Activated CD4-positive, alpha-beta memory T cell treated with anti-CD3 and anti-CD28 coated beads for 36 hours (primary cell): Measurements from ENCODE around the gene ADARB1. TPM values are rescaled to one million over a fixed set of nuclear protein-coding genes. Genes with fewer than 3 reads are reported as not detected.

Experiments
- CTCF ChIA-PET: fragments of 350-600 bp; sonication (Branson Sonifier 250); formaldehyde crosslinking; loops from one replicate; lab custom pipeline; 2021; ENCODE audit warnings: antibody characterized with exemption, inconsistent platforms; lab: Charles Lee
- POLR2A ChIA-PET: fragments of 350-600 bp; sonication (Branson Sonifier 250); formaldehyde crosslinking; loops from one replicate; lab custom pipeline; 2021; ENCODE audit warnings: antibody characterized with exemption; lab: Charles Lee
- DNase-seq: peaks from one replicate; pipeline ENCODE4 v3.0.0-alpha.2; 2020
- H3K27ac Mint-ChIP-seq: one replicate; pipeline ENCODE4 v1.8.0; 2021; ENCODE audit warnings: mixed read lengths
- H3K27me3 Mint-ChIP-seq: one replicate; pipeline ENCODE4 v1.8.0; 2021; ENCODE audit warnings: mixed read lengths
- H3K36me3 Mint-ChIP-seq: one replicate; pipeline ENCODE4 v1.8.0; 2021; ENCODE audit warnings: mixed read lengths
- H3K4me1 Mint-ChIP-seq: one replicate; pipeline ENCODE4 v1.8.0; 2021; ENCODE audit warnings: low read depth, mixed read lengths
- H3K4me3 Mint-ChIP-seq: one replicate; pipeline ENCODE4 v1.8.0; 2021; ENCODE audit warnings: mild to moderate bottlenecking, mixed read lengths
- H3K9me3 Mint-ChIP-seq: one replicate; pipeline ENCODE4 v1.8.0; 2021; ENCODE audit warnings: mixed read lengths
- intact Hi-C: fragments of 100-400 bp; cut with micrococcal nuclease; formaldehyde crosslinking; loops from one replicate; pipeline ENCODE4 v1.15.1; 2023
- total RNA-seq, 2 experiments: library from RNA; stranded (reverse); gene quantifications; one replicate each; pipeline ENCODE4 v1.2.3, GENCODE V29; 2021

Gene ADARB1
- total RNA-seq, 2 experiments from 2014 or later: 37.6 to 40.6 TPM

DNA sequence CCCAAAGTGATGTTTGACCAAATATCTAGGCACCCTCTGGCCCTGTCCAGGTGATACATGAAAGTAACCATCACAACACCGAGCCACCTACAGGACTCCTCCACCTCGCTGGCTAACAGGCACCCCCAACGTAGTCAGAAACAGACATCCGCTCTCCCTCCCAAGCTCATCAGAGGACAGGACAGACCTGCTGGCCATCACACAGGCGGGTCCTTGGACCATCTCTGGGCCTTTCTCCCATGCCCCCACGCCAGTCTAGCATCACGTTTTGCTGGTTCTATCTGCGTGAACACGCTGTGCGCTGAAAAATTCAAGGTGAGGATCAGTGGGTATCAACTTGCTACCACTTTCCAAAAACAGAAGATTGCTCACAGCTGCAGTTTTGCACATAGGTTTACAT, 21.4 kb upstream of the ADARB1 start:
- Mint-ChIP-seq H3K4me1 (no peaks in the 10 kb centered on the region), H3K36me3 (no peaks in the 10 kb centered on the region), H3K27ac (no peak overlapping the region), H3K4me3 (no peak overlapping the region), H3K27me3 (peaks cover 25% of the 10 kb centered on the region), H3K9me3 (peaks cover 4% of the 10 kb centered on the region)
- ChIA-PET CTCF (interaction anchor here (1.2 to 1.3 kb wide), 2 partner anchors 75 to 85 kb away, joined by 4 to 7 read pairs; no protein-coding TSS in a partner anchor), POLR2A (no interaction called here)
- intact Hi-C loops: no loop called here
- DNase-seq: no peak

DNA sequence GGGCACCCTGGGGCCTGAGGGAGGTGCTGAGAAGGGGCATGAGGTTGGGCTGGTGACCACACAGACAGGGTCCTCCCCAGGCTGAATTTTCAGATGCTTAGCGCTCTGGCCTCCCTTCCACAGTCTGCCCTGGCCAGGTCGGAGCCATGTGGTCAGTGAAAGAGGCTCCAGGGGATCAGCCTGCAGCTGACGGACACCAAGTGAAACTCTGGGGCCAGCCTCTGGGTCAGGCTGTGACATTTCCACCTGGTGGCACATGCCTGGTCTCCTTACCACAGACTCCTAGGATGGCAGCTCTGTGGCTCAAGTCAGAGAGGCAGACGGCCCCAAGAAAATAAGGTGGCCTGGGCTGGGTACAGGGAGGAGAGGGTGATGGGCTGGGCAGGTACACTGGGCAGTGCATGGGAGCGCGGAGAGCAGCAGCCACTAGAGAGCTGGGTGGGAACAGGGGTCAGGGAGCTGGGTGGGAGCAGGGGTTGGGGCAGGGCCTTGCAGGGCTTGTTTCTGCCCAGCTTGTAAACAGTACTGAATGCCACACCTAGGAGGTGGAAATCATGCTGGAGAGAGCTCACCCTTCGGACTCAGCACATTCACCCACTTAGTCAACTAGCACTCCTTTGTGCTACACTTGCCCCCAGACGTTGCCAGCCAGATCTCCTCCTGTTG, 20.7 kb upstream of the ADARB1 start:
- no peak for DNase-seq
- Mint-ChIP-seq H3K27ac (no peak overlapping the region), H3K36me3 (no peaks in the 10 kb centered on the region), H3K4me3 (no peak overlapping the region), H3K9me3 (no peaks in the 10 kb centered on the region), H3K27me3 (peaks cover 27% of the 10 kb centered on the region), H3K4me1 (no peaks in the 10 kb centered on the region)
- CTCF ChIA-PET: interaction anchor here (1.2 to 1.3 kb wide), 2 partner anchors 75 to 85 kb away, joined by 4 to 7 read pairs; no protein-coding TSS in a partner anchor
- POLR2A ChIA-PET: no interaction called here
- intact Hi-C loops: no loop called here

DNA sequence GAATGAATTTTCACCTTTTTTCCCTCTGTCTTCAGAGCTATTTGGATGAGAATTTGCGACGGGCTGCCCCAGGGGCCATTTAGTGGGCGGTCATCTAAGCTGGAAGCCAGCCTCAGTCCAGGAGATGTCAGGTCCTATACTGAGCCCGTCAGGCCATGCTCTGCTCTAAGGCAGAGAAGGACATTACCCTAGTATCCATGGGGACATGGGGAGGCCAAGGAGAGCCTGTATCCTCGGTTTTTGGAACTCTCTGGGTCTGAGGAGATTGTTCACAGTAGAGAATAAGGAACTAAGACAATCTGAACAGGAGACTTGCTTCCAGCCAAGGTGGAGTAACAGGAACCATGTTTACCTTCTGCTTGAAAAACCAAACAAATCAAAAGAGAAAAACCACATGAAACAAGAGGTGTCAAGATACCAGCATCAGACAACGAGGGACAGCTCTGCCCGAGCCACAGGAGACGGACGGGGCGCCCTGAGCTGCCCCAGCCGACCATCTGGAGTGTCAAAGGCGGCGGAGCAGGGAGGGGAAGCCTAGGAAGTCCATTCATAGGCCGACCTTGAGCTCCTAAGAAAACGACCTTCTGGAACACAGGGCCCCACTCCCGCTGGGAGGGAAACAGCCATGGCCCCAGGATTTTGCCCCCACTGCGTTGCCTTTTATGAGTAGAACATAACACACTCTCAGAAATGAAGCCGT, 20.0 kb upstream of the ADARB1 start:
- no peak overlapping the region for H3K27ac Mint-ChIP-seq
- DNase-seq: no peak
- peaks cover 27% of the 10 kb centered on the region for H3K27me3 Mint-ChIP-seq
- ChIA-PET POLR2A (no interaction called here), CTCF (interaction anchor here (1.2 to 1.3 kb wide), 2 partner anchors 74 to 84 kb away, joined by 4 to 7 read pairs; no protein-coding TSS in a partner anchor)
- H3K9me3 Mint-ChIP-seq: no peaks in the 10 kb centered on the region
- H3K4me1 Mint-ChIP-seq: no peaks in the 10 kb centered on the region
- H3K36me3 Mint-ChIP-seq: no peaks in the 10 kb centered on the region
- intact Hi-C loops: no loop called here
- H3K4me3 Mint-ChIP-seq: no peak overlapping the region

DNA sequence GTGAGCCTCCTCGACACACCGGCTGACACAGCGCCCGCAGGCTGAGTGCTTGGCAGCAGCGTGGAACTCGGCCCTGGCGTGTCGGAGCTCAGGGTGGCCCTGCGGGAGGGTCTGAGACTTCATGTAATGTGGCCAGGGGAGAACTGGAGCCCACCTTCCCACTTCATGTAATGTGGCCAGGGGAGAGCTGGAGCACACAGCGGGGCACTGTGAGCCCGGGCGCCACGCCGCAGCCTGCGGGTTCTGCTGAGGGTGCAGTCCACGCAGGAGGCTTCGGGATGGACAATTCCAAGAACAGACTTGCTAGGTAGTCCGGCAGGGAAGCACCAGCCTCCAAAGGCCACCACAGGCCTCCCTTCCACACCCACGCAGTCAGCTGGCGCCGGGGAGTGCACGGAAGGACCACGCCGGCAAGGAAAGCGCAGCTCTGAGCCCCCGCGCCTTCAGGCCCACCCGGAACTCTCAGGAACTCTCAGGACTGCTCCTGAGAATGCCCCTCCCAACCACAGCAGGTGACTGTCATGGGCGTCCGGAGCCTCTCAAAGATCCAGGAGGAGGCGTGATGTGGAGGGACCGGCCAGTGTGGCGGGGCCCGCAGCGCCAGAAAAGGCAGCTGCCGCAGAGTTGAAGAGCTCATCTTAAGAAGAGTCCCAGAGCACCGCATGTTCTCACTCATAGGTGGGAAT, 19.3 kb upstream of the ADARB1 start:
- Mint-ChIP-seq H3K27ac (no peak overlapping the region), H3K36me3 (no peaks in the 10 kb centered on the region), H3K27me3 (peaks cover 25% of the 10 kb centered on the region), H3K4me1 (no peaks in the 10 kb centered on the region), H3K4me3 (no peak overlapping the region), H3K9me3 (no peaks in the 10 kb centered on the region)
- intact Hi-C loops: no loop called here
- DNase-seq: no peak
- POLR2A ChIA-PET: no interaction called here
- CTCF ChIA-PET: no interaction called here

DNA sequence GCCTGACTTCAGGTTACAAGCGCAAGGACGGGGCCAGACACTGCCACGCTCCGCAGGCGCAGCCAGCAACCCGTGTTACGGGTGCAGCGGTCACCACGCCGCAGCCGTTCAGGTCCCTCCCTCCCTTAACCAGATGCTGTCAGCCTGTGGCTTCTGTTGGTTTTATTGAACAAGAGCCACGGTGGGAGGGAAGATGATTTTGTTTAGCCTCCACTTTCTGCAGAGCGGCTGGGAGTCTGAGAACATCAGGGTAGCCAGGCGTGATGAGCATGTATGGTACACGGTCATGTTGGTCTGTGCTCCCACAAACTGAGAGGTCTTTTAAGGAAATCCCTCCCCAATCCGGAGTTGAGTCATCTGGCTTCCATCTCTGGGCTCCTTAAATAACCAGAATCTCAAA, 18.5 kb upstream of the ADARB1 start:
- ChIA-PET POLR2A (no interaction called here), CTCF (interaction anchor here (0.8 kb wide), 1 partner anchor 73 kb away, joined by 5 read pairs; no protein-coding TSS in a partner anchor)
- no peaks in the 10 kb centered on the region for H3K9me3 Mint-ChIP-seq
- H3K4me3 Mint-ChIP-seq: no peak overlapping the region
- no peak for DNase-seq
- no peak overlapping the region for H3K27ac Mint-ChIP-seq
- H3K36me3 Mint-ChIP-seq: no peaks in the 10 kb centered on the region
- H3K27me3 Mint-ChIP-seq: peaks cover 24% of the 10 kb centered on the region
- intact Hi-C loops: no loop called here
- H3K4me1 Mint-ChIP-seq: no peaks in the 10 kb centered on the region

DNA sequence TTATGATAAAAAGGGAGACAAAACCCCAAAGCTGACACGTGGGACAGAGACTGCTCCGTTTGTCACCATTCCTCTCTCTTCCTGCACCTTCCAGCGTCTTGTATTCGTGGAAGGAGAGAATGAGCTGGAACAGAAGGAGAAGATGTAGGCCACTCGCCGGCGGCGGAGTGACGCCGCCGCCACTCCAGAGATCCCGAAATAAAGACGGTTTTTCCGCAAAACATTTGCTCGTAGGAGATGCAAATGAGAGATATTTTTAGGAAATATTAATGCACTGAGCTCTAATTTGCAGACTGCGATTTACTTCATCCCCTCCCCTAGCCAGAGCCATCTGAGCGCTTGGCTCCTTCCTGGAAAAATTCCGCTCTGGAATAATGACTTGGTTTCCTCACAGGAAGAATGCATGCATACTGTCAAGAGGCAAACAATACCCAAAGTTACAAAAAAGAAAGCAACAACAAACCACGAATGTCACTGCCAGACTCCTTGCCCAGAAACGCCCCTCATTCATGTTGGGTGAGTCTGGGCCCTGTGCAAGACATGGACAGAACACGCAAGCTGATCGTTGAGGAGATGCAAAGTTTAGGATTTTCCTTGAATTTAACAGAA, 18.0 kb upstream of the ADARB1 start:
- Mint-ChIP-seq H3K4me1 (no peaks in the 10 kb centered on the region), H3K4me3 (no peak overlapping the region), H3K9me3 (no peaks in the 10 kb centered on the region), H3K27ac (no peak overlapping the region), H3K27me3 (peaks cover 24% of the 10 kb centered on the region), H3K36me3 (no peaks in the 10 kb centered on the region)
- DNase-seq: no peak
- CTCF ChIA-PET: interaction anchor here (0.8 kb wide), 1 partner anchor 73 kb away, joined by 5 read pairs; no protein-coding TSS in a partner anchor
- intact Hi-C loops: no loop called here
- POLR2A ChIA-PET: no interaction called here

DNA sequence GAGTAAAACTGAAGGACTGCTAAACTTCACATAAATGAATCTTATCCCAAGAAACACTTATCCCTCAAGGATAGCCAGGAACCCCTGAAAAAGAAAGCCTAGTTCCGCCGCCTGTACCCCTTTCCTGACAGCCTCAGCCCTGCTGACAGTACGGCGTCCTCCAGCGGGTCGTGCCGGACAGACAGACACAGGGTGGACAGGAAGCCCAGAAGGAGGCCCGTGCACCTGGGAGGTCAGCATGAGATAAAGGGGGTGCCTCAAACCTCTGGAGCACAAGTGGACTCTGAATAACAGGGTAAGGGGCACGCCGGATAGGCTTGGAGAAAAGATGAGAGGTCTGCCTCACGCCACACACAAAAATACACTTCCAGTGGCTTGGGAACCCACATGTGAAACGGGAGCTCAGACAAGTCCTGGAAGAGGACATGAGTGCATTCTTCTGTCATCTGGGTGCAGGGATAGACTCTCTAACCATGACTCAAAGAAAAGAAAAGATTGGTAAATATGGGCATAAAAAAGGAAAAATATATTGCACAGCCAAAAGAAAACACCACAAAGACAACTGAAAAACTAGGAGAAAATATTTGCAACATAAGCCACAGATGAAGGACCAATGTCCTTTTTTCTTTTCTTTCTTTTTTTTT, 17.3 kb upstream of the ADARB1 start:
- Mint-ChIP-seq H3K36me3 (no peaks in the 10 kb centered on the region), H3K4me3 (no peak overlapping the region), H3K27ac (no peak overlapping the region), H3K4me1 (no peaks in the 10 kb centered on the region), H3K27me3 (peaks cover 24% of the 10 kb centered on the region), H3K9me3 (no peaks in the 10 kb centered on the region)
- CTCF ChIA-PET: interaction anchor here (0.8 kb wide), 1 partner anchor 72 kb away, joined by 5 read pairs; no protein-coding TSS in a partner anchor
- POLR2A ChIA-PET: no interaction called here
- DNase-seq: no peak
- intact Hi-C loops: no loop called here

DNA sequence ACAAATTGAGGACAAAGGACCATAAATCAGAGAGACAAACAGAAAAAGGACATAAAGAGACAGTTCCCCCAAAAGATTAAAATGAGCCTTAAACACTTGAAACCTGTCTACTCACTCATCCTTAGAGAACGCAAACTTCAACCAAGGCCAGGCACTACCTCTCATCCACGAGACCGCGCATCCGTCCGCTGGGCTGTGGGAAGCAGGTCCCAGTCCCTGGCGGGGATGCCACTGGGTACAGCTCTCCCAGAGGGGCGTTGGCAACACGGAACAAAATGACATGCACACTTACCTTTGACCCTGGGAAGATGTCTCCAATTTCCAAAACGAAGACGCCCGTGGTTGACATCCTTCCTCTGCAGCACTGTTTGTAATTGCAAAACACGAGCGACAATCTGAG, 16.5 kb upstream of the ADARB1 start:
- DNase-seq: no peak
- CTCF ChIA-PET: no interaction called here
- H3K4me3 Mint-ChIP-seq: no peak overlapping the region
- H3K4me1 Mint-ChIP-seq: no peaks in the 10 kb centered on the region
- POLR2A ChIA-PET: no interaction called here
- peaks cover 23% of the 10 kb centered on the region for H3K27me3 Mint-ChIP-seq
- intact Hi-C loops: no loop called here
- no peak overlapping the region for H3K27ac Mint-ChIP-seq
- no peaks in the 10 kb centered on the region for H3K36me3 Mint-ChIP-seq
- no peaks in the 10 kb centered on the region for H3K9me3 Mint-ChIP-seq

DNA sequence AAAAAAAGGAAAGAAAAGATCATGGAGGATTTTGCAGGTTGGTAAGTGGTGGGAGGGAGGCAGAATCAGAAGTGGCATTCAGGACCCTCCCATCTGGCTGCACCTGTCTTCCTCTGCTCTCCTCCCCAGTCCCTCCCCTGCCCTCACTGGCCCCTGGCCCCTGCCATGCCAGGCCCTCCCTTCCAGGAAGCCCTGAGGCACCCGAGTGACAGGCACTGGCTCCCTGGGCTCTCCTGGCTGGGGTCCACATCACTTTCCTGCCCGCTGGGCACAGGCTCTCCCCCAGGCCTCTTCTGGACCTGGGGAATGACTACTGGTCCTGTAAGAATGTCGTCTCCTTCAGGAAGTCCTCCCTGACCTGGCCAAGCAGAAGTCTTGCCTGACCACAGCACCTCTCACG, 15.3 kb upstream of the ADARB1 start:
- intact Hi-C loops: no loop called here
- DNase-seq: no peak
- no peaks in the 10 kb centered on the region for H3K4me1 Mint-ChIP-seq
- peaks cover 15% of the 10 kb centered on the region for H3K27me3 Mint-ChIP-seq
- H3K4me3 Mint-ChIP-seq: no peak overlapping the region
- H3K36me3 Mint-ChIP-seq: no peaks in the 10 kb centered on the region
- ChIA-PET POLR2A (no interaction called here), CTCF (no interaction called here)
- H3K9me3 Mint-ChIP-seq: no peaks in the 10 kb centered on the region
- H3K27ac Mint-ChIP-seq: no peak overlapping the region

DNA sequence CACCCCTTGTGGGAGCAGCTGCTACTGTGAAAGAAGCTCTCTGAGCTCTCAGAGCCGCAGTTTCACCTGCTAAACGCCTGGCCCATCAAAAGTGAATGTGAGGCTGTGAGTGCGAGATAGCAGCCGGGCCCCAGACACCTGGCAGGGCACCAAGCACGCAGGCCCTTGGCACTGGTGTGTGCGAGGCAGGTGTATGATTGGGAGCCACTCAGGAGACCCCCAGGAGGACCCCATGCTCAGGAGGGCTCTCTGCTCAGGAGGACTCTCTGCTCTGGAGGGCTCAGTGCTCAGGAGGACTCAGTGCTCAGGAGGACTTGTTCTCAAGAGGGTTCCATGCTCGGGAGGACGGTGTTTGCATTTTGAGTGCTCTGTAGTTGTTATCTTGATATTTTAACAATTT, 14.3 kb upstream of the ADARB1 start:
- H3K27ac Mint-ChIP-seq: no peak overlapping the region
- no peak for DNase-seq
- no peak overlapping the region for H3K4me3 Mint-ChIP-seq
- no peaks in the 10 kb centered on the region for H3K9me3 Mint-ChIP-seq
- intact Hi-C loops: no loop called here
- H3K27me3 Mint-ChIP-seq: peaks cover 12% of the 10 kb centered on the region
- no peaks in the 10 kb centered on the region for H3K36me3 Mint-ChIP-seq
- CTCF ChIA-PET: no interaction called here
- POLR2A ChIA-PET: no interaction called here
- H3K4me1 Mint-ChIP-seq: no peaks in the 10 kb centered on the region

DNA sequence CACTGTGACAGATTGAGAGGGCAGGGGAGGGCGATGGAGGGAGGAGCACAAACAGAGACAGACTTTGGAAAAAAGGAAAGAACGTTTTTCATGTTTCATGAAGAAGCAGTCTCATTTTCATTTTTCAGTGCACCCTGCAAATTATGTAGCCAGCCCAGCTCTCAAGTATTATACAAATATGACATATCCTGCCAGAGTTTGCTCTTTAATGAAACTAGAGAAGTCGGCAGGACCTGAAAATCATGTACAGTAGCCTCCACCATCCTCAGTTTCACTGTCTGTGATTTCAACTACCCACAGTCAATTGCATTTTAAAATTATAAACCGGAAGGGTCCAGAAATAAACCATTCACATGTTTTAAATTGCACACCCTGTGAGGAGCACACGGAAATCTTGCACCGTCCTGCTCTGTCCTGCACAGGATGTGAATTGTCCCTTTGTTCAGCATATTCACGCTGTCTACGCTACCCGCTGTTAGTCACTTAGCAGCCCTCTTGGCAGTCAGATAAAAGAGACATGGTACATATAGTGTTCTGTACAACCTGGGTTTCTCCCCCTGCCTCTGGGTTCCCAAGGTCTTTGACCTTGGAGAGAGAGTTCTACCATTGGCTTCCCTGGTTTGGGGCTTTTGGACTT, 13.6 kb upstream of the ADARB1 start:
- DNase-seq: no peak
- ChIA-PET CTCF (no interaction called here), POLR2A (interaction anchor here (0.8 kb wide), 1 partner anchor 13 kb away, joined by 3 read pairs; no protein-coding TSS in a partner anchor)
- H3K27ac Mint-ChIP-seq: no peak overlapping the region
- H3K27me3 Mint-ChIP-seq: peaks cover 12% of the 10 kb centered on the region
- H3K9me3 Mint-ChIP-seq: no peaks in the 10 kb centered on the region
- H3K4me1 Mint-ChIP-seq: no peaks in the 10 kb centered on the region
- no peaks in the 10 kb centered on the region for H3K36me3 Mint-ChIP-seq
- intact Hi-C loops: no loop called here
- H3K4me3 Mint-ChIP-seq: no peak overlapping the region
